Stimulated activated CD4-positive, alpha-beta T cell treated with anti-CD3 and anti-CD28 coated beads, Interleukin-1b, Interleukin-23, amount 100 ng/mL, for 4 hours (primary cell): ENCODE measurements around the gene C12orf43.

Experiments used
- DNase-seq, 2 donors: peaks; one replicate each; pipeline ENCODE4 v3.0.0-alpha.2; 2020; ENCODE audit warnings: low read depth in 2 of 2

Gene C12orf43

GRCh38 chr12:121030576-121031212 is 14.4 kb upstream of the C12orf43 start:
- no peak for DNase-seq

GRCh38 chr12:121026274-121027045 is 10.2 kb upstream of the C12orf43 start:
- DNase-seq = no peak

- DNase-seq = no peak
Observed at GRCh38 chr12:121025442-121026226, 9.3 kb upstream of the C12orf43 start.

GRCh38 chr12:121023799-121024198 is 7.5 kb upstream of the C12orf43 start:
- no peak for DNase-seq

- DNase-seq = no peak
Observed at GRCh38 chr12:121022713-121023112, 6.4 kb upstream of the C12orf43 start.

GRCh38 chr12:121021754-121022153 is 5.5 kb upstream of the C12orf43 start:
- no peak for DNase-seq

GRCh38 chr12:121018860-121019617 is 2.8 kb upstream of the C12orf43 start:
- DNase-seq = no peak

GRCh38 chr12:121017966-121018491 is 1.7 kb upstream of the C12orf43 start:
- no peak for DNase-seq

GRCh38 chr12:121013715-121014114 is 2.6 kb downstream of the C12orf43 start:
- no peak for DNase-seq

GRCh38 chr12:121011820-121012219 is 4.5 kb downstream of the C12orf43 start:
- no peak for DNase-seq

- no peak for DNase-seq
Observed at GRCh38 chr12:121010860-121011259, 5.4 kb downstream of the C12orf43 start.

GRCh38 chr12:121009741-121010140 is 6.5 kb downstream of the C12orf43 start:
- no peak for DNase-seq

GRCh38 chr12:121008347-121009098 is 7.8 kb downstream of the C12orf43 start:
- no peak for DNase-seq

- DNase-seq = peak; percentile 15 to 30
Observed at GRCh38 chr12:121005346-121005815, 10.9 kb downstream of the C12orf43 start.

GRCh38 chr12:121004253-121004815 is 12.0 kb downstream of the C12orf43 start:
- no peak for DNase-seq

GRCh38 chr12:121003650-121004049 is 12.6 kb downstream of the C12orf43 start:
- DNase-seq = no peak

- no peak for DNase-seq
Observed at GRCh38 chr12:121001841-121002483, 14.3 kb downstream of the C12orf43 start.

- DNase-seq = no peak
Observed at GRCh38 chr12:121001060-121001459, 15.2 kb downstream of the C12orf43 start.

- no peak for DNase-seq
Observed at GRCh38 chr12:121000530-121000929, 15.8 kb downstream of the C12orf43 start.
